ENCODE results near the gene NMRK2.

DNA sequence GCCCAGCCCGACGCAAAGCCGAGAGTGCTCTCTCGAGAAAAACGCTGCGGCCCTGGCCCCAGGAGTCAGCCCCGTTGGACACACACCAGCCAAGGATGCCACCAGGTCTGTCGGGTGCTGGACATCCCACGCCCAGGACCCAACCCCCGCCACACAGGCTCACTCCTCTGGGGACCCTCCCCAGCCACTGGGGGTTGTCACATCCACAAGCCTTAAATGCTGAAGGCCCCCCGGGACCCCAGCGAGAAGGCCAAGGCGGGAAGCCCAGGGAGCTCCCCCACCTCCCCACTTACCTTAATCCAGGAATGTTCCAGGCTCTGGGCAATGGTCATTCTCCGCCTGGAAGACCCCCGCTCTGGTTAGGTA is 26.9 kb downstream of the NMRK2 start:
- TF ChIP-seq, protein P1, sequence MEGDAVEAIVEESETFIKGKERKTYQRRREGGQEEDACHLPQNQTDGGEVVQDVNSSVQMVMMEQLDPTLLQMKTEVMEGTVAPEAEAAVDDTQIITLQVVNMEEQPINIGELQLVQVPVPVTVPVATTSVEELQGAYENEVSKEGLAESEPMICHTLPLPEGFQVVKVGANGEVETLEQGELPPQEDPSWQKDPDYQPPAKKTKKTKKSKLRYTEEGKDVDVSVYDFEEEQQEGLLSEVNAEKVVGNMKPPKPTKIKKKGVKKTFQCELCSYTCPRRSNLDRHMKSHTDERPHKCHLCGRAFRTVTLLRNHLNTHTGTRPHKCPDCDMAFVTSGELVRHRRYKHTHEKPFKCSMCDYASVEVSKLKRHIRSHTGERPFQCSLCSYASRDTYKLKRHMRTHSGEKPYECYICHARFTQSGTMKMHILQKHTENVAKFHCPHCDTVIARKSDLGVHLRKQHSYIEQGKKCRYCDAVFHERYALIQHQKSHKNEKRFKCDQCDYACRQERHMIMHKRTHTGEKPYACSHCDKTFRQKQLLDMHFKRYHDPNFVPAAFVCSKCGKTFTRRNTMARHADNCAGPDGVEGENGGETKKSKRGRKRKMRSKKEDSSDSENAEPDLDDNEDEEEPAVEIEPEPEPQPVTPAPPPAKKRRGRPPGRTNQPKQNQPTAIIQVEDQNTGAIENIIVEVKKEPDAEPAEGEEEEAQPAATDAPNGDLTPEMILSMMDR (IDR thresholded peaks at IDR 0.05; ENCODE audit: insufficient read depth, low read depth, low read length) = no peak
- no peak for TF ChIP-seq EZH2 (IDR thresholded peaks at IDR 0.05; ENCODE audit: insufficient read depth, low read length)

All from astrocyte (in vitro differentiated cells and primary cell).